Anterior cingulate cortex (tissue), 58 donors: ENCODE results near the gene PLET1.

Experiments
- DNase-seq, 58 donors: peaks; one replicate each; lab custom pipeline; 2025; lab: John Stamatoyannopoulos, UW

The PLET1 gene

GRCh38 chr11:112285841-112286311 lies 25.2 kb upstream of the PLET1 start:
- no peak for DNase-seq

GRCh38 chr11:112281726-112282125 lies 21.1 kb upstream of the PLET1 start:
- no peak for DNase-seq

GRCh38 chr11:112280268-112281126 lies 19.8 kb upstream of the PLET1 start:
- DNase-seq, result peak in 53 of 58 donors; percentile 8 to 81 (median 56)

- DNase-seq, result peak in 50 of 58 donors; percentile 19 to 86 (median 55)
These were observed 19.2 kb upstream of the PLET1 start for GRCh38 chr11:112279901-112280267.

GRCh38 chr11:112278803-112279202 lies 18.1 kb upstream of the PLET1 start:
- DNase-seq, result no peak

- no peak for DNase-seq
These were observed 17.3 kb upstream of the PLET1 start for GRCh38 chr11:112277941-112278340.

- no peak for DNase-seq
These were observed 16.4 kb upstream of the PLET1 start for GRCh38 chr11:112277029-112277428.

- no peak for DNase-seq
These were observed 13.5 kb upstream of the PLET1 start for GRCh38 chr11:112274007-112274783.

GRCh38 chr11:112273066-112273465 lies 12.4 kb upstream of the PLET1 start:
- DNase-seq, result no peak

GRCh38 chr11:112271242-112271641 lies 10.6 kb upstream of the PLET1 start:
- no peak for DNase-seq

- no peak for DNase-seq
These were observed 10.0 kb upstream of the PLET1 start for GRCh38 chr11:112270551-112271180.

- DNase-seq, result no peak
These were observed 8.5 kb upstream of the PLET1 start for GRCh38 chr11:112269139-112269538.

- DNase-seq, result no peak
These were observed 7.7 kb upstream of the PLET1 start for GRCh38 chr11:112268406-112268805.

- no peak for DNase-seq
These were observed 6.5 kb upstream of the PLET1 start for GRCh38 chr11:112267188-112267591.

GRCh38 chr11:112266410-112266778 lies 5.7 kb upstream of the PLET1 start:
- no peak for DNase-seq

- DNase-seq, result no peak
These were observed 5.2 kb upstream of the PLET1 start for GRCh38 chr11:112265659-112266409.

GRCh38 chr11:112255067-112255720 lies 5.5 kb downstream of the PLET1 start:
- peak in 20 of 58 donors; percentile 1 to 36 (median 6) for DNase-seq

- no peak for DNase-seq
These were observed 6.9 kb downstream of the PLET1 start for GRCh38 chr11:112253605-112254242.

- no peak for DNase-seq
These were observed 10.6 kb downstream of the PLET1 start for GRCh38 chr11:112249871-112250610.
